Measurements from ENCODE around the gene MTX1. TPM values are rescaled to one million over a fixed set of nuclear protein-coding genes. Genes with fewer than 3 reads are reported as not detected.
"Not testable (repeated sequence)": the region's sequence is repeated elsewhere in the genome, so short reads cannot be mapped to it uniquely, and the experiment has no call there.

MTX1 gene
- total RNA-seq, 1 experiment from 2014 or later, result 58.9 TPM

DNA sequence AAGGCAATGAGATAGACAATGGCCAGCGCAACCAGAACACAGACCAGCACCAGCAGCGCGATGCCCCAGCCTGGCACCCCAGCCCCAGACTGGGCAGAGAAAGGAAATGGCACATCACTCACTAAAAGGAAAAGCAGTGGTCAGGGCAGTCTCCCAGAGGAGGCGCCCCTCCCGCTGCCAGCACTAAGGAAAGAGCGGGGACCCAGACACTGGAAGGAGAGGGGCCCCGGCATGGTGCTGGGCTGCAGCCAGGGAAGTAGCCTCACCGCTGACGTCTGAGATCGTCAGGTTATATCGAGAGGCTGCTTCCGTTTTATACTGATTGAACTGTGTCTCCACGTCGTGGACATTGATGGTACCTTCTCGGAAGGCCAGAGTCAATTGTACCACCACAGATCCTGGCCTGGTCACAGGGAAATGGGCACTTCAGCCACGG lies 21.0 kb upstream of the MTX1 start:
- BruUV-seq (replicated peaks), result TSS peak; percentile 79
- no peak for DNase-seq
- Mint-ChIP-seq H3K4me3 (ENCODE audit: low read depth, unreplicated experiment) (peak overlapping the region; percentile 12), H3K36me3 (ENCODE audit: insufficient read depth, unreplicated experiment) (peaks cover 28% of the 10 kb centered on the region), H3K4me1 (ENCODE audit: low read depth, unreplicated experiment) (peaks cover 37% of the 10 kb centered on the region), H3K27me3 (ENCODE audit: unreplicated experiment) (peaks cover 57% of the 10 kb centered on the region), H3K9me3 (ENCODE audit: low read depth, unreplicated experiment) (no peaks in the 10 kb centered on the region), H3K27ac (ENCODE audit: unreplicated experiment) (peak overlapping the region; percentile 10)
- intact Hi-C loops (cut with micrococcal nuclease; ENCODE audit: unreplicated experiment), result no loop called here
- CTCF ChIA-PET, result interaction anchor here (3.3 kb wide), 1 partner anchor 14 kb away, joined by 19 read pairs; the partner anchor contains the start of genes KRTCAP2 and TRIM46
- TF ChIP-seq, protein P1, sequence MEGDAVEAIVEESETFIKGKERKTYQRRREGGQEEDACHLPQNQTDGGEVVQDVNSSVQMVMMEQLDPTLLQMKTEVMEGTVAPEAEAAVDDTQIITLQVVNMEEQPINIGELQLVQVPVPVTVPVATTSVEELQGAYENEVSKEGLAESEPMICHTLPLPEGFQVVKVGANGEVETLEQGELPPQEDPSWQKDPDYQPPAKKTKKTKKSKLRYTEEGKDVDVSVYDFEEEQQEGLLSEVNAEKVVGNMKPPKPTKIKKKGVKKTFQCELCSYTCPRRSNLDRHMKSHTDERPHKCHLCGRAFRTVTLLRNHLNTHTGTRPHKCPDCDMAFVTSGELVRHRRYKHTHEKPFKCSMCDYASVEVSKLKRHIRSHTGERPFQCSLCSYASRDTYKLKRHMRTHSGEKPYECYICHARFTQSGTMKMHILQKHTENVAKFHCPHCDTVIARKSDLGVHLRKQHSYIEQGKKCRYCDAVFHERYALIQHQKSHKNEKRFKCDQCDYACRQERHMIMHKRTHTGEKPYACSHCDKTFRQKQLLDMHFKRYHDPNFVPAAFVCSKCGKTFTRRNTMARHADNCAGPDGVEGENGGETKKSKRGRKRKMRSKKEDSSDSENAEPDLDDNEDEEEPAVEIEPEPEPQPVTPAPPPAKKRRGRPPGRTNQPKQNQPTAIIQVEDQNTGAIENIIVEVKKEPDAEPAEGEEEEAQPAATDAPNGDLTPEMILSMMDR (IDR thresholded peaks at IDR 0.05; ENCODE audit: unreplicated experiment), result no peak

DNA sequence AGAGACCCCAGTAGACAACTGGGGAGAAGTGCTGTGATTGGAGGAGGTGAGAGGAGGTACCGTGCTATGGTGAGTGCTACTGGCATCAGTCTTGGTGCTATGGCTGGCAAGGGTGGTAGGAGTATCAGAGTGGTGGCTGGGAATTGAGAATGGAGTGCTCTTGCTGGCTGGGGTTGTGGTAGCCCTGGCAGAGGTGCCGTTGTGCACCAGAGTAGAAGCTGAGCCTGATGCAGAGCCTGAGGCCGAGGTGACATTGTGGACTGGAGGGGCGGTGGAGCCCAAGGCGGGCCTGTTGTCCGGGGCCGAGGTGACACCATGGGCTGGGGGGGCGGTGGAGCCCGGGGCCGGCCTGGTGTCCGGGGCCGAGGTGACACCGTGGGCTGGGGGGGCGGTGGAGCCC lies 20.2 kb upstream of the MTX1 start:
- Mint-ChIP-seq H3K4me1 (ENCODE audit: low read depth, unreplicated experiment) (peaks cover 40% of the 10 kb centered on the region), H3K4me3 (ENCODE audit: low read depth, unreplicated experiment) (peak overlapping the region; percentile 3), H3K36me3 (ENCODE audit: insufficient read depth, unreplicated experiment) (peaks cover 30% of the 10 kb centered on the region), H3K27ac (ENCODE audit: unreplicated experiment) (peak overlapping the region; percentile 57), H3K9me3 (ENCODE audit: low read depth, unreplicated experiment) (no peaks in the 10 kb centered on the region), H3K27me3 (ENCODE audit: unreplicated experiment) (peaks cover 57% of the 10 kb centered on the region)
- TF ChIP-seq, protein P1 (IDR thresholded peaks at IDR 0.05; ENCODE audit: unreplicated experiment), result no peak
- DNase-seq, result no peak
- intact Hi-C loops (cut with micrococcal nuclease; ENCODE audit: unreplicated experiment), result no loop called here
- CTCF ChIA-PET, result interaction anchor here (0.8 kb wide), 1 partner anchor 57 kb away, joined by 4 read pairs; no protein-coding TSS in a partner anchor
- BruUV-seq (replicated peaks), result no TSS peak

DNA sequence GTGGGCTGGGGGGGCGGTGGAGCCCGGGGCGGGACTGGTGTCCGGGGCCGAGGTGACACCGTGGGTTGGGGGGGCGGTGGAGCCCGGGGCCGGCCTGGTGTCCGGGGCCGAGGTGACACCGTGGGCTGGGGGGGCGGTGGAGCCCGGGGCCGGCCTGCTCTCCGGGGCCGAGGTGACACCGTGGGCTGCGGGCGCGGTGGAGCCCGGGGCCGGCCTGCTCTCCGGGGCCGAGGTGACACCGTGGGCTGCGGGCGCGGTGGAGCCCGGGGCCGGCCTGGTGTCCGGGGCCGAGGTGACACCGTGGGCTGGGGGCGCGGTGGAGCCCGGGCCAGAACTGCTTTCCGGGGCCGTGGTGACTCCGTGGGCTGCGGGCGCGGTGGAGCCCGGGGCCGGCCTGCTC lies 18.6 kb upstream of the MTX1 start:
- H3K27ac Mint-ChIP-seq (ENCODE audit: unreplicated experiment); CTCF ChIA-PET; H3K9me3 Mint-ChIP-seq (ENCODE audit: low read depth, unreplicated experiment); intact Hi-C loops (cut with micrococcal nuclease; ENCODE audit: unreplicated experiment); BruUV-seq (replicated peaks); DNase-seq; H3K4me3 Mint-ChIP-seq (ENCODE audit: low read depth, unreplicated experiment): not testable (repeated sequence)
- H3K4me1 Mint-ChIP-seq (ENCODE audit: low read depth, unreplicated experiment), result peaks cover 54% of the 10 kb centered on the region
- peaks cover 59% of the 10 kb centered on the region for H3K27me3 Mint-ChIP-seq (ENCODE audit: unreplicated experiment)
- H3K36me3 Mint-ChIP-seq (ENCODE audit: insufficient read depth, unreplicated experiment), result peaks cover 46% of the 10 kb centered on the region

DNA sequence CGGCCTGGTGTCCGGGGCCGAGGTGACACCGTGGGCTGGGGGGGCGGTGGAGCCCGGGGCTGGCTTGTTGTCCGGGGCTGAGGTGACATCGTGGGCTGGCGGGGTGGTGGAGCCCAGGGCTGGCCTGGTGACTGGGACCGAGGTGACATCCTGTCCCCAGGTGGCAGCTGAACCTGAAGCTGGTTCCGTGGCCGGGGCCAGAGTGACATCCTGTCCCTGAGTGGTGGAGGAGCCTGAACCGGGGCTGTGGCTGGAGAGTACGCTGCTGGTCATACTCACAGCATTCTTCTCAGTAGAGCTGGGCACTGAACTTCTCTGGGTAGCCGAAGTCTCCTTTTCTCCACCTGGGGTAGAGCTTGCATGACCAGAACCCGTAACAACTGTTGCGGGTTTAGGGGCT lies 16.6 kb upstream of the MTX1 start:
- Mint-ChIP-seq H3K4me1 (ENCODE audit: low read depth, unreplicated experiment) (peaks cover 43% of the 10 kb centered on the region), H3K4me3 (ENCODE audit: low read depth, unreplicated experiment) (peak overlapping the region; percentile 3), H3K9me3 (ENCODE audit: low read depth, unreplicated experiment) (no peaks in the 10 kb centered on the region), H3K27me3 (ENCODE audit: unreplicated experiment) (peaks cover 65% of the 10 kb centered on the region), H3K27ac (ENCODE audit: unreplicated experiment) (peak overlapping the region; percentile 2), H3K36me3 (ENCODE audit: insufficient read depth, unreplicated experiment) (peaks cover 42% of the 10 kb centered on the region)
- TF ChIP-seq, protein P1 (IDR thresholded peaks at IDR 0.05; ENCODE audit: unreplicated experiment), result no peak
- intact Hi-C loops (cut with micrococcal nuclease; ENCODE audit: unreplicated experiment), result loop anchor here (2.0 kb wide), 1 partner anchor 15 kb away; no protein-coding TSS in a partner anchor
- no TSS peak for BruUV-seq (replicated peaks)
- no peak for DNase-seq
- CTCF ChIA-PET, result interaction anchor here (0.6 to 3.4 kb wide), 5 partner anchors 15 to 756 kb away, joined by 3 to 25 read pairs (median 3); partner anchors contain the start of gene KRTCAP2

All from Calu3 (cell line).